ENCODE data around the gene ASB10. TPM values are rescaled to one million over a fixed set of nuclear protein-coding genes. Genes with fewer than 3 reads are reported as not detected.

Gene ASB10
- total and polyA plus RNA-seq, 2 of the 8 experiments (the other 6 are each of a cell fraction or from before 2014, with no cell fraction given) = not detected

DNA sequence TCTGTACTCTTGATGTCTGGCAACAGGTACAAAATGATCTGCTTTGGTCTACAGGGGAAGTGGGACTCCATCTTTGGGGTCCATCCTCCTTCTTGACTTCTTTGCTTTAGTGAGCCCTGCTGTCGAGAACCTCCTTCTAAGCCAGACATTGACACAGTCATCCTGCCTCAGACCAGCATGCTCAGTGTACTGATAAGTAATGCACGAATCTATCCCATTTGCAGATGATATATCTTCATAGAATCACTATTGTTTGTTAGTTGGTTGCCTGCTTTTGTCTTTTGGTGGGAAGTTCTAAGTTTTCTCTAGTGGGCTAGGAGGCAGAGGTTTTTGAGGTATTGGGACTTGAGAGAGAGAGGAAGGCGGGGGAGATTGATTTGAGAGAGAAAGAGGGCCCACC lies 14.3 kb upstream of the ASB10 start (continued):
- TF ChIP-seq RAD21 (IDR thresholded peaks at IDR 0.05 in 1 of 2, conservative IDR thresholded peaks at IDR 0.05 in 1 of 2; ENCODE audit: low read depth in 2 of 2, low read length in 2 of 2) (no peak), PHF8 (conservative IDR thresholded peaks at IDR 0.05; ENCODE audit: low read depth, low read length) (no peak), RXRA (IDR thresholded peaks at IDR 0.05; ENCODE audit: insufficient read depth, low read depth, low read length) (no peak), RNF2 (IDR thresholded peaks at IDR 0.05; ENCODE audit: borderline replicate concordance, low read depth, low read length, missing control alignments, poor library complexity, severe bottlenecking) (no peak), POU5F1 (IDR thresholded peaks at IDR 0.05; ENCODE audit: low read depth, low read length) (no peak)
